DMS79 treated with DMSO at 0.1 percent for 48 hours (cell line): ENCODE measurements around the gene TTC31.
A peak's percentile ranks its signal among the peaks of the same experiment; 100 is the strongest.

Experiments used
- DNase-seq: peaks from one replicate; lab custom pipeline; 2025; lab: John Stamatoyannopoulos, UW

The TTC31 gene

GRCh38 chr2:74526649-74527230 is 43.9 kb downstream of the TTC31 start:
- DNase-seq = no peak

- DNase-seq = no peak
These were observed 44.9 kb downstream of the TTC31 start for GRCh38 chr2:74527741-74528140.

- no peak for DNase-seq
These were observed 45.9 kb downstream of the TTC31 start for GRCh38 chr2:74528600-74529356.

- DNase-seq = peak; percentile 92
These were observed 46.7 kb downstream of the TTC31 start, which contains the start of the genes AUP1 and HTRA2 for GRCh38 chr2:74529357-74530238. Gene AUP1, minus strand, starts transcription at chr2:74529706. Its CDS starts 77 bp downstream, at chr2:74529629. Gene HTRA2, plus strand, starts transcription at chr2:74529933. Its CDS starts 74 bp downstream, at chr2:74530007.

- no peak for DNase-seq
These were observed 47.6 kb downstream of the TTC31 start for GRCh38 chr2:74530239-74531187.

- no peak for DNase-seq
These were observed 48.8 kb downstream of the TTC31 start for GRCh38 chr2:74531666-74532065.

- no peak for DNase-seq
These were observed 49.3 kb downstream of the TTC31 start for GRCh38 chr2:74532222-74532621.

GRCh38 chr2:74533464-74533863 is 50.6 kb downstream of the TTC31 start:
- DNase-seq = no peak

- no peak for DNase-seq
These were observed 51.5 kb downstream of the TTC31 start for GRCh38 chr2:74534411-74534810.

GRCh38 chr2:74535440-74535965 is 52.6 kb downstream of the TTC31 start:
- DNase-seq = no peak

- no peak for DNase-seq
These were observed 53.5 kb downstream of the TTC31 start for GRCh38 chr2:74536166-74536950.

GRCh38 chr2:74537140-74537539 is 54.3 kb downstream of the TTC31 start:
- DNase-seq = no peak

- DNase-seq = no peak
These were observed 56.0 kb downstream of the TTC31 start for GRCh38 chr2:74538881-74539339.

- DNase-seq = no peak
These were observed 57.4 kb downstream of the TTC31 start for GRCh38 chr2:74540291-74540690.

GRCh38 chr2:74542978-74543377 is 60.1 kb downstream of the TTC31 start:
- DNase-seq = no peak
